Measurements from ENCODE around the gene ZNF236.
"Not testable (repeated sequence)": the region's sequence is repeated elsewhere in the genome, so short reads cannot be mapped to it uniquely, and the experiment has no call there.

Gene ZNF236

GRCh38 chr18:76914314-76914713 lies 92.0 kb downstream of the ZNF236 start:
- no peak for FAIRE-seq

- peak; percentile 11 for FAIRE-seq
Observed at GRCh38 chr18:76914796-76915195, 92.4 kb downstream of the ZNF236 start.

GRCh38 chr18:76915456-76915855 lies 93.1 kb downstream of the ZNF236 start:
- no peak for FAIRE-seq

GRCh38 chr18:76920974-76921373 lies 98.6 kb downstream of the ZNF236 start:
- no peak for FAIRE-seq

GRCh38 chr18:76922107-76922506 lies 99.8 kb downstream of the ZNF236 start:
- no peak for FAIRE-seq

- FAIRE-seq = no peak
Observed at GRCh38 chr18:76923485-76924085, 101.2 kb downstream of the ZNF236 start.

GRCh38 chr18:76925501-76925900 lies 103.1 kb downstream of the ZNF236 start:
- FAIRE-seq = no peak

- FAIRE-seq = no peak
Observed at GRCh38 chr18:76927223-76927725, 104.9 kb downstream of the ZNF236 start.

- no peak for FAIRE-seq
Observed at GRCh38 chr18:76928179-76928868, 106.0 kb downstream of the ZNF236 start.

- FAIRE-seq = no peak
Observed at GRCh38 chr18:76931171-76931570, 108.8 kb downstream of the ZNF236 start.

- FAIRE-seq = no peak
Observed at GRCh38 chr18:76932026-76932819, 109.9 kb downstream of the ZNF236 start.

GRCh38 chr18:76935722-76936337 lies 113.5 kb downstream of the ZNF236 start:
- no peak for FAIRE-seq

GRCh38 chr18:76936877-76937276 lies 114.5 kb downstream of the ZNF236 start:
- no peak for FAIRE-seq

- no peak for FAIRE-seq
Observed at GRCh38 chr18:76937597-76937996, 115.2 kb downstream of the ZNF236 start.

GRCh38 chr18:76938619-76939018 lies 116.3 kb downstream of the ZNF236 start:
- no peak for FAIRE-seq

- no peak for FAIRE-seq
Observed at GRCh38 chr18:76941284-76941683, 118.9 kb downstream of the ZNF236 start.

GRCh38 chr18:76943542-76944339 lies 121.4 kb downstream of the ZNF236 start:
- FAIRE-seq = peak; percentile 13

- not testable (repeated sequence) for FAIRE-seq
Observed at GRCh38 chr18:76944346-76944745, 122.0 kb downstream of the ZNF236 start.

GRCh38 chr18:76948345-76948744 lies 126.0 kb downstream of the ZNF236 start:
- no peak for FAIRE-seq

- FAIRE-seq = no peak
Observed at GRCh38 chr18:76951456-76952247, 129.3 kb downstream of the ZNF236 start.

GRCh38 chr18:76952747-76953146 lies 130.4 kb downstream of the ZNF236 start:
- FAIRE-seq = no peak

GRCh38 chr18:76953156-76953555 lies 130.8 kb downstream of the ZNF236 start:
- FAIRE-seq = no peak
